ENCODE data around the gene MYH14. TPM values are rescaled to one million over a fixed set of nuclear protein-coding genes. Genes with fewer than 3 reads are reported as not detected.
"Not testable (repeated sequence)": the region's sequence is repeated elsewhere in the genome, so short reads cannot be mapped to it uniquely, and the experiment has no call there.

The MYH14 gene
- total and polyA plus RNA-seq, 4 experiments from 2014 or later = not detected

DNA sequence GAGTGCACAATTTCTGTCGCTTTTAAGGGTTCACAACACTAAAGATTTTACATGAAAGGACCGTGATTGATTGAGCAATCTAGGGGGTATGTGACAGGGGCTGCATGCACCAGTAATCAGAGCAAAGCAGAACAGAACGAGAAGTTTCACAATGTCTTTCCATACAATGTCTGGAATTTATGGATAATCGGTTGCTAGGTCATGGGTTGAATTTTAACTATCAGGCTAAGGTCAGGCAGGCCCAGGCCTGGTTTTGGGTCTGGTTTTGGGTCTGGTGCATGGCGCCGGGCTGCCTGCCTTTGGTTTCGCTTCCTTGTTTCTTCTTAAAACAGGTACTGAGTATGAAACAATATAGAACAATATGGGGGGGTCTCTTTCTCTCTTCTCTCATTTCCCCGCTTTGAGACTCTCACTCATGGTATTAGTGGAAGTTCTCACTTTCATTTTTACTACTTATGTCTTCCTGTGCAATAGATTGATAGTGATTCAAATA, 143.7 kb downstream of the MYH14 start:
- ChIA-PET POLR2A (ENCODE audit: partially characterized antibody) (interaction anchor here (0.8 to 3.1 kb wide), 4 partner anchors 10 to 18 kb away, joined by 3 to 15 read pairs (median 4); partner anchors contain the start of gene KCNC3), CTCF (ENCODE audit: partially characterized antibody) (interaction anchor here (2.3 kb wide), 1 partner anchor 10 kb away, joined by 10 read pairs; no protein-coding TSS in a partner anchor)
- H3K27ac Mint-ChIP-seq = peak overlapping the region; percentile 3 to 75 (median 68)
- H3K27me3 Mint-ChIP-seq; intact Hi-C loops (cut with micrococcal nuclease); H3K27ac ChIP-seq (ENCODE audit: low read depth, low read length); H3K27me3 ChIP-seq (ENCODE audit: insufficient read depth, low read length); DNase-seq; H3K36me3 ChIP-seq (ENCODE audit: insufficient read depth, low read length); H3K36me3 Mint-ChIP-seq; H3K9me3 ChIP-seq (ENCODE audit: control insufficient read depth in 1 of 2, low read length in 2 of 2): not testable (repeated sequence)
- H3K9me3 Mint-ChIP-seq = peaks cover 0 to 13% (median 6%) of the 10 kb centered on the region in 8 donors
- H3K4me3 ChIP-seq (ENCODE audit: low read length in 2 of 2) = peak overlapping the region in 1 of 2 donors; percentile 32
- H3K4me1 Mint-ChIP-seq = peaks cover 9 to 20% (median 12%) of the 10 kb centered on the region in 4 donors
- peaks cover 11% of the 10 kb centered on the region for H3K4me1 ChIP-seq (ENCODE audit: insufficient read depth, low read length)
- peak overlapping the region; percentile 53 to 76 (median 66) for H3K4me3 Mint-ChIP-seq

DNA sequence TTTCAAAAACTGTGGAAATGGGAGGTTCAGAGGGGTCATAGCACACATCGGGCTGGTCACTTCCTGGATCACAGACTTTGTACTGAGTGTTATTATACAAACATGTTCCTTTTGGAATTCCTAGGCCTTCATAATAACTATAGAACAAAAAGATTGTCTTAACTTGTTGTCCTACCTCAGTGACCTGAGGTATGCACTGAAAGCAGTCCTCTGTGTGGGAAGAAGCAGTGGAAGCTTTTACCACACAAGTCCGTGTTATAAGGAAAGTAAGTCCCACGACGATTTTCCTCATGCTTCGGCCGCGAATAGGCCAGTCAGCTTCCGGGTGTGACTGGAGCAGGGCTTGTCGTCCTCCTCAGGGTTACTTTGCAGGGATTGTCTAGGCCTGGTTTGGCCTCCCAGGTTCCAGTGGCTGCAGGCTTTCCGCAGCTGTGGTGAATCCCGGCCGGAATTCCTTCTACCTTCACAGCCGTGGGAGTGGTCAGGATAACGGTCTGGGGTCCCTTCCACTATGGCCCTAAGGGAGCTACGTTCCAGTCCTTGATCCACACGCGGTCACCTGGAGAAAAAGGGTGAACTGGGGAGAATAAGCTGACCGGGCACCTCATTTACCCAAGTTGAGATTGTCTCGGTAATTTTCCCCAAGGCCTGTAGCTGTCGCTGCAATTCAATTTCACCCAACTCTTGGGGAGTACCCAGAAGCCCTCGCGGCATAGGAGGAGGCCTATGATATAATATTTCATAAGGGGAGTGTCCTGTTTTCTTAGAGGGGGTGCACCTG, 146.0 kb downstream of the MYH14 start:
- Mint-ChIP-seq H3K36me3 (peaks cover 1 to 4% of the 10 kb centered on the region in 2 donors), H3K9me3 (peaks cover 0 to 10% (median 4%) of the 10 kb centered on the region in 8 donors), H3K4me3 (no peak overlapping the region), H3K27me3 (no peaks in the 10 kb centered on the region), H3K27ac (no peak overlapping the region), H3K4me1 (peaks cover 9 to 20% (median 12%) of the 10 kb centered on the region in 4 donors)
- intact Hi-C loops (cut with micrococcal nuclease) = no loop called here
- Histone ChIP-seq H3K9me3 (ENCODE audit: control insufficient read depth in 1 of 2, low read length in 2 of 2) (no peaks in the 10 kb centered on the region), H3K4me3 (ENCODE audit: low read length in 2 of 2) (no peak overlapping the region), H3K27me3 (ENCODE audit: insufficient read depth, low read length) (no peaks in the 10 kb centered on the region), H3K4me1 (ENCODE audit: insufficient read depth, low read length) (peaks cover 11% of the 10 kb centered on the region), H3K27ac (ENCODE audit: low read depth, low read length) (no peak overlapping the region), H3K36me3 (ENCODE audit: insufficient read depth, low read length) (no peaks in the 10 kb centered on the region)
- POLR2A ChIA-PET (ENCODE audit: partially characterized antibody) = no interaction called here
- CTCF ChIA-PET (ENCODE audit: partially characterized antibody) = no interaction called here
- no peak for DNase-seq

DNA sequence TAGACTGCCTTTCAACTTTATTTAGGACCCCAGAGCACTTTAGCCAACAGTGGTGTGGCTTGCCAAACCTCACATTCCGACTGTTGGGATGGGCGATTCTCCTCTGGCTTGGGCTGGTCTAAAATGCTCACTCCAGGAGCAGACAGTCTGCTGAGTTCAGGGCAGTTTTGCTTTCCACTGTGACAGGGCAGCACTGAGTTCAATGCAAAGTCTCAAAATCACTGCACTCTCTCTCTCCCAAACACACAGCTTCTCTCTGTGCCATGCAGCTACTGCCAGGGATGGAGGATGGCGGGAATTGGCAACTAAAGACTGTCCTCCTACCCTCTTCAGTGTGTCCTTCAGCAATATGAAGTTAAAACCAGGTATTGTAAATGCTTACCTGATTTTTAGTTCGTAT, 148.8 kb downstream of the MYH14 start:
- Histone ChIP-seq H3K27me3 (ENCODE audit: insufficient read depth, low read length) (no peaks in the 10 kb centered on the region), H3K27ac (ENCODE audit: low read depth, low read length) (no peak overlapping the region), H3K36me3 (ENCODE audit: insufficient read depth, low read length) (no peaks in the 10 kb centered on the region), H3K4me1 (ENCODE audit: insufficient read depth, low read length) (peaks cover 4% of the 10 kb centered on the region), H3K4me3 (ENCODE audit: low read length in 2 of 2) (no peak overlapping the region), H3K9me3 (ENCODE audit: control insufficient read depth in 1 of 2, low read length in 2 of 2) (no peaks in the 10 kb centered on the region)
- ChIA-PET CTCF (ENCODE audit: partially characterized antibody) (no interaction called here), POLR2A (ENCODE audit: partially characterized antibody) (no interaction called here)
- no peak overlapping the region for H3K4me3 Mint-ChIP-seq
- no peaks in the 10 kb centered on the region for H3K27me3 Mint-ChIP-seq
- no peaks in the 10 kb centered on the region for H3K36me3 Mint-ChIP-seq
- H3K9me3 Mint-ChIP-seq = no peaks in the 10 kb centered on the region
- H3K4me1 Mint-ChIP-seq = peaks cover 5 to 10% (median 7%) of the 10 kb centered on the region in 4 donors
- H3K27ac Mint-ChIP-seq = peak overlapping the region in 1 of 7 donors; percentile 43
- intact Hi-C loops (cut with micrococcal nuclease) = no loop called here
- no peak for DNase-seq

DNA sequence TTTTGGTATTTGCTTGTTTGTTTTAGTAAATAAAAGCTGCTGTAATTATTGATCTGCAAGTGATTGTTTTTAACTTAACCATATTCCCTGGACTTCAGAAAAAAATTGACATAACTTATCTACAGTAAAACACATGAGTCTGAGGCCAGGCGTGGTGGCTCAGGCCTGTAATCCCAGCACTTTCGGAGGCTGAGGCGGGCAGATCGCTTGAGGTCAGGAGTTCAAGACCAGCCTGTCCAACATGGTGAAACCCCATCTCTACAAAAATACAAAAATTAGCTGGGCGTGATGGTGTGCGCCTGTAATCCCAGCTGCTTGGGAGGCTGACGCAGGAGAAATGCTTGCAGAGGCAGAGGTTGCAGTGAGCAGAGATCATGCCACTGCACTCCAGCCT, 150.1 kb downstream of the MYH14 start:
- H3K4me1 ChIP-seq (ENCODE audit: insufficient read depth, low read length); intact Hi-C loops (cut with micrococcal nuclease); H3K4me3 Mint-ChIP-seq; H3K27ac Mint-ChIP-seq; H3K36me3 Mint-ChIP-seq; H3K27ac ChIP-seq (ENCODE audit: low read depth, low read length); H3K36me3 ChIP-seq (ENCODE audit: insufficient read depth, low read length); POLR2A ChIA-PET (ENCODE audit: partially characterized antibody); H3K4me3 ChIP-seq (ENCODE audit: low read length in 2 of 2); DNase-seq; H3K9me3 ChIP-seq (ENCODE audit: control insufficient read depth in 1 of 2, low read length in 2 of 2); H3K27me3 ChIP-seq (ENCODE audit: insufficient read depth, low read length); H3K27me3 Mint-ChIP-seq; H3K9me3 Mint-ChIP-seq: not testable (repeated sequence)
- CTCF ChIA-PET (ENCODE audit: partially characterized antibody) = interaction anchor here (1.1 to 1.7 kb wide), 2 partner anchors 15 to 126 kb away, joined by 3 to 4 read pairs; no protein-coding TSS in a partner anchor
- H3K4me1 Mint-ChIP-seq = peaks cover 2 to 16% (median 6%) of the 10 kb centered on the region in 4 donors

DNA sequence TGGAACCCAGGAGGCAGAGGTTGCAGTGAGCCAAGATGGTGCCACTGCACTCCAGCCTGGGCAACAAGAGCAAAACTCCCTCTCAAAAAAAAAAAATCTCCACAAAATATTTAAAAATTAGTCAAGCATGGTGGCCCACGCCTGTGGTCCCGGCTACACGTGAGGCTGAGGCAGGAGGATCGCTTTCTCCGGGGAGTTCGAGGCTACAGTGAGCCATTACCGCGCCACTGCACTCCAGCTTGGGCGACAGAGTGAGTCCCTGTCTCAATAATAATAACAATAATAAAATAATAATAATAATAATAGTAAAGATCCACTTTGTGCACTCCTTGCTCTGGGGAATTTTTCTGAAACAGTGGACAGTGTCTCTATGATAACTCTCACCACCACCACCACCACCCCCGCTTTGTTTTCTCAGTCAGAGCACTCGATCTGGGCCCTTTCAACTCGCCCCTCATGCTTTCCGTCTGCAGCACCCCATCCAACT, 153.3 kb downstream of the MYH14 start:
- Mint-ChIP-seq H3K4me3 (peak overlapping the region; percentile 88 to 95 (median 91)), H3K36me3 (peaks cover 0 to 2% of the 10 kb centered on the region in 2 donors), H3K4me1 (peaks cover 14 to 40% (median 25%) of the 10 kb centered on the region in 4 donors), H3K9me3 (no peaks in the 10 kb centered on the region), H3K27me3 (peaks cover 0 to 2% of the 10 kb centered on the region in 2 donors), H3K27ac (peak overlapping the region; percentile 97 to 98 (median 98))
- intact Hi-C loops (cut with micrococcal nuclease) = loop anchor here (1.0 to 5.0 kb wide), 10 partner anchors 13 to 427 kb away; partner anchors contain the start of genes EMC10, GARIN5A, JOSD2 and NR1H2
- H3K9me3 ChIP-seq (ENCODE audit: control insufficient read depth in 1 of 2, low read length in 2 of 2) = no peaks in the 10 kb centered on the region
- CTCF ChIA-PET (ENCODE audit: partially characterized antibody) = interaction anchor here (0.7 to 2.8 kb wide), 25 partner anchors 9 to 565 kb away, joined by 3 to 47 read pairs (median 8); partner anchors contain the start of genes KCNC3, NAPSA, NR1H2 and POLD1
- POLR2A ChIA-PET (ENCODE audit: partially characterized antibody) = interaction anchor here (0.8 to 3.2 kb wide), 16 partner anchors 10 to 565 kb away, joined by 3 to 46 read pairs (median 7); partner anchors contain the start of genes JOSD2, NR1H2, POLD1 and SPIB
- peak overlapping the region in 1 of 2 donors; percentile 69 for H3K4me3 ChIP-seq (ENCODE audit: low read length in 2 of 2)
- peaks cover 8% of the 10 kb centered on the region for H3K4me1 ChIP-seq (ENCODE audit: insufficient read depth, low read length)
- no peak for DNase-seq
- H3K27ac ChIP-seq (ENCODE audit: low read depth, low read length) = peak overlapping the region; percentile 95
- H3K27me3 ChIP-seq (ENCODE audit: insufficient read depth, low read length) = no peaks in the 10 kb centered on the region
- H3K36me3 ChIP-seq (ENCODE audit: insufficient read depth, low read length) = no peaks in the 10 kb centered on the region

DNA sequence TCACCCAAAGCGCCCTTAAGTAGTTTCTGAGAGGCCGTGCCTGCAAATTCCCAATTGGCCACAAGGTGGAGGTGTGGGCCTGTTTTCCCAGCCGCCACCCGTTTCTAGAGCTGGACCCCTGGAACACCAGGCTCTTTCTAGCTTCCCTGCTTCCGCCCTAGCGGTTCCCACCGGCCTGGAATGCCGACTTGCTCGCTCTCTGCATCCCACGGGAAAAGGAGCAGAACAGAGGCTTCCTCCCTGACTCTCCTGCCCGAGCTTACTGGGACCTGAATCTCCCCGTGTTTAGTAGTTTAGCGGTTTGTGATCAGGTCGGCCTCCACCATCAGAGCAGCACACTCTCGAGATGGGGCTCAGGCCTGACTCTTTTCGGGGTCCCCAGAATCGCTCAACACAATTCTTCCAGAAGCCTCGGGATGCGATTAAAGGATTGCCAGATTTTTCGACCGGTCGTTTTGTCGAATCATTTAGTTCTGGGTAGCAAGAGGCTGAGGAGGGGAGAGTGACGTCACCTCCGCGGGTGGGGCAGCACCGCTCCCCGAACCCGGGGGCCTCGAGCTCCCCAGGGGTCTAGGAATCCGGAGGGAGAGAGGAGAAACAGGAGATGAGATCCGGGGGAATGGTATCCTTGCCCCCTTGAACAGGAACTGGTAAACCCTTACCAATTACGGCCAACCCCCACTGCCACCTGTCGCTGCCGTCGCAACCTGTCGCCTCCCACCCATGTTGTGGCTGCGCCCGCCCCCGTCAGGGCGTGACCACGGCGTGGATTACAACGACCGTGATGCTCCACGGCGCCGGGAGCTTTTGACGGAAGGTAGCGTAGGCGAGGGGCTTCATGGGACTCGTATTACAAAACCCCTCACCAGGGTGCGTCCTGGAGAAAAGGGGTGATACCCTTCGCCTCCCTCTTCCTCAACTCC, 154.0 kb downstream of the MYH14 start:
- H3K4me3 Mint-ChIP-seq = peak overlapping the region; percentile 88 to 95 (median 91)
- peak overlapping the region; percentile 95 for H3K27ac ChIP-seq (ENCODE audit: low read depth, low read length)
- H3K9me3 Mint-ChIP-seq = no peaks in the 10 kb centered on the region

More for the DNA sequence above, 154.0 kb downstream of the MYH14 start:
- H3K27me3 ChIP-seq (ENCODE audit: insufficient read depth, low read length) = no peaks in the 10 kb centered on the region
- no peaks in the 10 kb centered on the region for H3K9me3 ChIP-seq (ENCODE audit: control insufficient read depth in 1 of 2, low read length in 2 of 2)
- peaks cover 0 to 2% of the 10 kb centered on the region in 2 donors for H3K27me3 Mint-ChIP-seq
- ChIA-PET POLR2A (ENCODE audit: partially characterized antibody) (interaction anchor here (0.7 to 3.2 kb wide), 24 partner anchors 10 to 564 kb away, joined by 3 to 46 read pairs (median 5); partner anchors contain the start of genes EMC10, GARIN5A, JOSD2 and NR1H2), CTCF (ENCODE audit: partially characterized antibody) (interaction anchor here (0.7 to 2.8 kb wide), 29 partner anchors 8 to 564 kb away, joined by 3 to 47 read pairs (median 7); partner anchors contain the start of genes KCNC3, MYBPC2, NAPSA and NR1H2)
- intact Hi-C loops (cut with micrococcal nuclease) = loop anchor here (1.0 to 5.0 kb wide), 10 partner anchors 12 to 426 kb away; partner anchors contain the start of genes EMC10, GARIN5A, JOSD2 and NR1H2
- no peaks in the 10 kb centered on the region for H3K36me3 ChIP-seq (ENCODE audit: insufficient read depth, low read length)
- peak overlapping the region; percentile 45 to 69 for H3K4me3 ChIP-seq (ENCODE audit: low read length in 2 of 2)
- DNase-seq = peak; percentile 86 to 90 (median 88)
- H3K36me3 Mint-ChIP-seq = peaks cover 0 to 2% of the 10 kb centered on the region in 2 donors
- peaks cover 14 to 47% (median 27%) of the 10 kb centered on the region in 4 donors for H3K4me1 Mint-ChIP-seq
- H3K27ac Mint-ChIP-seq = peak overlapping the region; percentile 97 to 98 (median 98)
- peaks cover 12% of the 10 kb centered on the region for H3K4me1 ChIP-seq (ENCODE audit: insufficient read depth, low read length)
